ENCODE measurements around the gene SKOR1.

The SKOR1 gene

DNA sequence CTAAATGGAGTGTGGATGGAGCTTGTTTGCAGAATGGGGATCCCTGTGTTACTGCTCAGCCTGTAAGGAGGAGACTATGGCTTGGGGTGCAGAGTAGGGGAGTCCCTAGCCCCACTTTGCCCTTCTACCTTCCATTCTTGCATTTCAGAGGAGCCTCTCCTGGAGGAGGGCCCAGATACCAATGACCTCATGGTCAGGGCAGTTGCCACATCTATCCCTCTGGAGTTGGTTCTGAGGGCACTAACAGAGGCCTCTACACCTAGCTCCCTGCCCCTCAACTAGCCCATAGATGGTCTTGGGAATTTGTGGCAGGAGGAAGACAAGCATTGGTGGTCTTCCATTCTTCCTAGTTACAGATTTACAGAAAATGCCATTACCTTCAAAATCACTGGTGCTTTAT lies 6.1 kb downstream of the SKOR1 start:
- no peak for DNase-seq (ENCODE audit: extremely low read depth, low read depth)
- no peak for TF ChIP-seq CTCF (IDR thresholded peaks at IDR 0.05; ENCODE audit: low read depth, low read length)

- DNase-seq (ENCODE audit: extremely low read depth, low read depth) = no peak
- TF ChIP-seq CTCF (IDR thresholded peaks at IDR 0.05; ENCODE audit: low read depth, low read length) = peak; percentile 30
Observed at GRCh38 chr15:67832031-67832551, 6.8 kb downstream of the SKOR1 start.

GRCh38 chr15:67832897-67833709 lies 7.8 kb downstream of the SKOR1 start:
- DNase-seq (ENCODE audit: extremely low read depth, low read depth) = no peak
- no peak for TF ChIP-seq CTCF (IDR thresholded peaks at IDR 0.05; ENCODE audit: low read depth, low read length)

GRCh38 chr15:67833710-67834511 lies 8.6 kb downstream of the SKOR1 start:
- DNase-seq (ENCODE audit: extremely low read depth, low read depth) = no peak
- TF ChIP-seq CTCF (IDR thresholded peaks at IDR 0.05; ENCODE audit: low read depth, low read length) = peak; percentile 50

GRCh38 chr15:67834581-67835296 lies 9.4 kb downstream of the SKOR1 start:
- DNase-seq (ENCODE audit: extremely low read depth, low read depth) = no peak

More at GRCh38 chr15:67834581-67835296, 9.4 kb downstream of the SKOR1 start:
- no peak for TF ChIP-seq CTCF (IDR thresholded peaks at IDR 0.05; ENCODE audit: low read depth, low read length)

Measured in AG09319 (cell line).